Measurements from ENCODE around the gene SLC38A3.

The SLC38A3 gene

GRCh38 chr3:50169232-50169832 is 35.7 kb upstream of the SLC38A3 start:
- FAIRE-seq, result no peak

GRCh38 chr3:50169858-50170257 is 35.2 kb upstream of the SLC38A3 start:
- FAIRE-seq, result no peak

GRCh38 chr3:50170689-50171088 is 34.4 kb upstream of the SLC38A3 start:
- FAIRE-seq, result no peak

GRCh38 chr3:50171540-50172301 is 33.4 kb upstream of the SLC38A3 start:
- FAIRE-seq, result no peak

DNA sequence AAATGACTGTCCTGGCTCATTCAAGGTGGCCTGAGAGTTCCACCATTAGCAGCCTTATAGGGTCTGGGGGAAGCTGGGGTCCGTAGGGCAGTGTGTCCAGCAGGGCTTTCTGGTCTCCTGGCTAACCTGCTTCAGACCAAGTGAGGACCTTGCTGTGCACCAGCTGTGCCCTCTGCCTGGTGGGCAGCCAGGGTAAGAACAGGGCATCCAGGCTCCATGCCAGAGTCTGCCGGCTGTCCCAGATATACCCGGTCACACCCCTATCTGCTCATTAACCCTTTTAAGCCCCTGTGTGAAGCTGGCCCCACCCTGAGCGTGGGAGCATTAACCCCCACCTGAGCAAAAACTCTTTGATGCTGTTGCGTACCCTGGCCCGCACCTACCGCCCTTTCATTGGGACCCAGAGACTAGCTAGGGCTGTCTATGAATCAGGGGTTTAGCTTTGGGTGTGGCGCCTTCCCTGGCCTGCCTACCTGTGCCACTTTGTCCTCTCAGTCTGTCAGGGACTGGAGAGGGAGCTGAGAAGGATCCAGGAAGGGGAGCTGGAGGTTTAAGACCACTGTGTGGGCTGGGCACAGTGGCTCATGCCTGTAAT is 32.3 kb upstream of the SLC38A3 start:
- no peak for FAIRE-seq

DNA sequence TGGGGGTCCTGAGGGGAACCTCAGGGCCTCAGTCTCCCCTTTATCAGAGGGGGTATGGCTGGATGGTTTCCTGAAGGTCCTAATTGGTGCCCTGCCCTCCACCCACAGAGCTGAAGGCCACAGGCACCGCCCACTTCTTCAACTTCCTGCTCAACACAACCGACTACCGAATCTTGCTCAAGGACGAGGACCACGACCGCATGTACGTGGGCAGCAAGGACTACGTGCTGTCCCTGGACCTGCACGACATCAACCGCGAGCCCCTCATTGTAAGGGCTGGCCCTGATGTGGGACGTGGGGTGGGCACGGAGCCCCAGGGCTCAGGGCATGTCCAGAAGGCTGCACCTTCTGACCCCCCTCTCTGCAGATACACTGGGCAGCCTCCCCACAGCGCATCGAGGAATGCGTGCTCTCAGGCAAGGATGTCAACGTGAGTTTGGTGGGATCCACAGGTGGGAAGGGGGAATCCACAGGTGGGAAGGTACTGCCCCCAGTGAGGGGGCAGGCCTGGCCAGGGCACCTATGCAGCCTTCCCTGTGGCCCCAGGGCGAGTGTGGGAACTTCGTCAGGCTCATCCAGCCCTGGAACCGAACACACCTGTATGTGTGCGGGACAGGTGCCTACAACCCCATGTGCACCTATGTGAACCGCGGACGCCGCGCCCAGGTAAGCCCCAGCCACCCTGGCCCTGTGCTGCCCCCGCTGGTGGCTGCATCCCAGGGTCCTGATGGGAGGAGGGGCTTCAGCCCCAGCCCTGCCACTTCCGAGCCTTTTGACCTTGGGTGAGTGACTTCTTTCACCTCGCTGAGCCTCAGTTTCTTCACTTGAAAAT is 31.2 kb upstream of the SLC38A3 start:
- FAIRE-seq, result no peak

DNA sequence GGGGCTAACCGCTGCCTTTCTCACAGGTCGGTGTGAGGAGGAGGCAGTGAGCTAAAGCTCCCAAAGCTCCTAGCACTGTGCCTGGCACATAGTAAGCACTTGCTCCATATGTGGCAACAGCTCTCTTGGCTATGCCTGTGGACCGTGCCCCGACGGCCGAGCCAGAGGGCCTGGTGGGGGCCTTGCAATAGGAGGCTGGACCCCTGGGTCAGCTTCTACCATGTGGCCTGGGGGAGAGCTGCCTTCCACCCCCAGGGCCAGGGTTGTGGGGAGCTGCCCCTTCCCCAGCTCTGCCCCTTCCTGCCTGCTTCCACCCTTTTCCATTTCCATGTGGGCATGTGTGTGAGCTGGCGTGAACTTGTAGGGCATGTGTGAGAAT is 30.6 kb upstream of the SLC38A3 start:
- no peak for FAIRE-seq

- FAIRE-seq, result no peak
These were observed 30.0 kb upstream of the SLC38A3 start for GRCh38 chr3:50174947-50175524.

DNA sequence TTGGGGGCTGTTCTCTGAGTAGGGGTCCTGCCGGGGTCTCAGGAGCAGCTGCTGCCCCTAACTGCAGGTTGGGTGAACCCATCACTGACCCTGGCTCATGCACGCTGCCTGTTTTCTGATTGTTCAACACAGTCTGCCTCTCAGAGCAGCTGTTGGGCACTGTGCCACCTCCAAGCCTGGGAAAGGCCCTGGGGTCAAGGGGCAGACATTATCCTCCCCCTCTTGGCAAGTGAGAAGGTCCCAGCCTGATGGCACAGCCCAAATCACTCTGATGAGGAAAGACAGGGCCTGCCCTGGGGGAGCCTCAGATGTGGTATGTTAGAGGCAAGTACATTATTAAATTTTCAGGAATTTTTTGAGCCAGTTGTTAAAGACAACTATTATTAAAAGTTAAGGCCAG is 27.7 kb upstream of the SLC38A3 start:
- no peak for FAIRE-seq

GRCh38 chr3:50179710-50180109 is 25.4 kb upstream of the SLC38A3 start:
- FAIRE-seq, result no peak

DNA sequence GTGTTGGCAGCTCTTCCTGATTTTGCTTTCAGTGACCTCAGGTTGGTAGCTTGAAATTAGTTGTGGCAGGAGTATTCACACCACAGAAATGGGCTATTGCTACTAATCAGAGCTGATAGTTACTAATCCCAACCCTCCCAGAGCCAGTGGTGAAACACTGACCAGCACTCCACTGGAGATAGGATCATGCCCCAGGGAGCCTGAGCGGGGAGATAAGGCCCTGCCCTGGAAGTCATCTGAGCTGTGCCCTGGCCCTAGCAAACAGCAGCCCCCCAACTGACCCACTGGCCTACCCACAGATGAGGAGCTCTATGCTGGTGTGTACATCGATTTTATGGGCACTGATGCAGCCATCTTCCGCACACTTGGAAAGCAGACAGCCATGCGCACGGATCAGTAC is 23.1 kb upstream of the SLC38A3 start:
- FAIRE-seq, result no peak

DNA sequence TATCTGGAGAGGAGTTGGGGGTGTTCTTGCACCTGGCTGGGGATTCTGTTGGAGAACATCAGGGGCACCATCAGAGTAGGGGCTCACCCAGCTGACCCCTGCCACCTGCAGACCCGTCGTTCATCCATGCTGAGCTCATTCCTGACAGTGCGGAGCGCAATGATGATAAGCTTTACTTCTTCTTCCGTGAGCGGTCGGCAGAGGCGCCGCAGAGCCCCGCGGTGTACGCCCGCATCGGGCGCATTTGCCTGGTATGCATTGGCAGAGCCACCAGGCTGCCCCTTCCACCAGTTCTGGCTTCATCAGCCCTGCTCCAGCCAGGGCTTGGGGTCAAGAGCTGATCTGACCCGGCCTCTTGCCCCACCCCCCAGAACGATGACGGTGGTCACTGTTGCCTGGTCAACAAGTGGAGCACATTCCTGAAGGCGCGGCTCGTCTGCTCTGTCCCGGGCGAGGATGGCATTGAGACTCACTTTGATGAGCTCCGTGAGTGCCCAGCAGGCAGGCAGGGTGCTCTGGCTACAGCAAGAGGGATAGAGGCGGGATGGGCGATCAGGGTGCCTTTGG is 22.5 kb upstream of the SLC38A3 start:
- FAIRE-seq, result no peak

GRCh38 chr3:50183755-50184154 is 21.3 kb upstream of the SLC38A3 start:
- no peak for FAIRE-seq

DNA sequence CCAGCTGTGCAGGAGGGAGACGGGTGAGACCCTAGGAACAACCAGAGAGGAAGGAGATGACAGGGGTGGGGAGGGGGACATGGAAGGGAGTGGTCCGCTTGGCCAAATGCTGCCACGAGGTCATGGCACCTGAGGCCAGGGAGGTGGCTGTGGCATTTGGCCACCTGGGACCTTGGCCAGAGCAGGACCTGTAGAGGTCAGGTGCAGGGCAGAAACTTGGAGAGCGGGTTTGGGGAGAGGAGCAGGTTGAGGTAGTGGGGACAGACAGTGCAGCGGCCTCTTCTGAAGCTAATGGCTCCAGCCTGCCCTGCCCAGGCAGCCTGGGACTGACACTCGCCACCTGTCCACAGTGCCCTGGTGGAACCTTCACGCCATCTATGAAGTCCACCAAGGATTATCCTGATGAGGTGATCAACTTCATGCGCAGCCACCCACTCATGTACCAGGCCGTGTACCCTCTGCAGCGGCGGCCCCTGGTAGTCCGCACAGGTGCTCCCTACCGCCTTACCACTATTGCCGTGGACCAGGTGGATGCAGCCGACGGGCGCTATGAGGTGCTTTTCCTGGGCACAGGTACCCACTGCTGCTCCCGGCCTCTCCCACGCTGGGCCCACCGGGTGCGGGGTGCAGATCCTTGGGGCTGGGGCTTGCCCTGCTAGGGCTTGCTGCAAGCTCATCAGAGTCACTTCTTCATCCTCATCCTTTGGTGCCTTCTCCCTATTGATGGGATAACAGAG is 20.7 kb upstream of the SLC38A3 start:
- FAIRE-seq, result no peak

GRCh38 chr3:50185230-50185629 is 19.8 kb upstream of the SLC38A3 start:
- no peak for FAIRE-seq

DNA sequence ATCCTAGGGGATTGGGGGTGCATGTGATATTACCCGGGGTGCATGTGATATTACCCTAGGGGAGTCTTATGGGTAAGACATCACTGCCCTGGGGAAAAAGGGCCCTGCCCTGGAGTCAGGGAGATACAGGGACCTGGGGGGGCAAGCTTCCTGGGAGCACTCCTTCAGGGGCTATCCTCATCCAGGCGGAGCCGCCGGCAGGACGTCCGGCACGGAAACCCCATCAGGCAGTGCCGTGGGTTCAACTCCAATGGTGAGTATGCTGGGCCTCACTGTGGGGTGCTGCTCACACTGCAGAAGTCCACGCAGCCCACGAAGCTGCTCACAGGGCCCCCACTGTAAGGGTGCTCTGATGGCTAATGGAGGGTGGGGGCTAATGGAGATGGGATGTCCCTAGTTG is 19.0 kb upstream of the SLC38A3 start:
- no peak for FAIRE-seq

DNA sequence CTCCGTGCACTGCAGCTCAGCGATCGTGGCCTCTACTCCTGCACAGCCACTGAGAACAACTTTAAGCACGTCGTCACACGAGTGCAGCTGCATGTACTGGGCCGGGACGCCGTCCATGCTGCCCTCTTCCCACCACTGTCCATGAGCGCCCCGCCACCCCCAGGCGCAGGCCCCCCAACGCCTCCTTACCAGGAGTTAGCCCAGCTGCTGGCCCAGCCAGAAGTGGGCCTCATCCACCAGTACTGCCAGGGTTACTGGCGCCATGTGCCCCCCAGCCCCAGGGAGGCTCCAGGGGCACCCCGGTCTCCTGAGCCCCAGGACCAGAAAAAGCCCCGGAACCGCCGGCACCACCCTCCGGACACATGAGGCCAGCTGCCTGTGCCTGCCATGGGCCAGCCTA is 17.3 kb upstream of the SLC38A3 start:
- FAIRE-seq, result no peak

DNA sequence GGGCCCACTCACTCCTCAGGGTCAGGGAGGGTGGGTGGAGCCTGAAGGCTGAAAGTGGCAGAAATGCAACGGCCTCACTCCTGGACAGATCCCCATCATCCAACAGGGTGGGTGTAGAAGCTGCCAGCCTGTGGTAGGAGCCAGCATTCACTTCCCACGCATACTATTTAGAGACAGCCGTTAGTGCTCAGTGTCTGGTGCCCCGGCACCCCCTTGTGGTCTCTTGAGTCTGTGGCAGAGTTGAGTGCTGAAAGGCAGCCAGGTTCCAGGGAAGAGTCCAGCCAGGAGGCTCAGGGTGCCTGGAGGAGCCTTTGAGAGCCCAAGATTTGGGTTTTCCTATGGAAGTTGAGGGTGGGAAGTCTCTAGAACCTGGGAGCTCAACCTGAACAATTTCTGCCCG is 15.8 kb upstream of the SLC38A3 start:
- no peak for FAIRE-seq

DNA sequence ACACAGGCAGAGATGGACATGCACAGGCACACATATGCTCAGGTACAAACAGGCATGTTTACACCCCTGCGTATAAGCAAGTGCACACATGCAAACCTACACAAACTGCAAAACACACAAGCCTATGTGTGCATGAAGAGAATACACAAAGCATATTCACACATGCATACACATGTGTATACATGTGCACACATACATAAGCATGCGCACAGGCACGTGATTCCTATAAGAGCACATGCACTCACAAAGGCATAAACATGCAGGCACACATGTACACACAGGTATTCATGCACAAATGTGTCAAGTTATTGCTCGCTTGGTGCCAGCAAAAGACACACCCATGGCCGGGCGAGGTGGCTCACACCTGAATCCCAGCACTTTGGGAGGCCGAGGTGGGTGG is 15.1 kb upstream of the SLC38A3 start:
- no peak for FAIRE-seq

DNA sequence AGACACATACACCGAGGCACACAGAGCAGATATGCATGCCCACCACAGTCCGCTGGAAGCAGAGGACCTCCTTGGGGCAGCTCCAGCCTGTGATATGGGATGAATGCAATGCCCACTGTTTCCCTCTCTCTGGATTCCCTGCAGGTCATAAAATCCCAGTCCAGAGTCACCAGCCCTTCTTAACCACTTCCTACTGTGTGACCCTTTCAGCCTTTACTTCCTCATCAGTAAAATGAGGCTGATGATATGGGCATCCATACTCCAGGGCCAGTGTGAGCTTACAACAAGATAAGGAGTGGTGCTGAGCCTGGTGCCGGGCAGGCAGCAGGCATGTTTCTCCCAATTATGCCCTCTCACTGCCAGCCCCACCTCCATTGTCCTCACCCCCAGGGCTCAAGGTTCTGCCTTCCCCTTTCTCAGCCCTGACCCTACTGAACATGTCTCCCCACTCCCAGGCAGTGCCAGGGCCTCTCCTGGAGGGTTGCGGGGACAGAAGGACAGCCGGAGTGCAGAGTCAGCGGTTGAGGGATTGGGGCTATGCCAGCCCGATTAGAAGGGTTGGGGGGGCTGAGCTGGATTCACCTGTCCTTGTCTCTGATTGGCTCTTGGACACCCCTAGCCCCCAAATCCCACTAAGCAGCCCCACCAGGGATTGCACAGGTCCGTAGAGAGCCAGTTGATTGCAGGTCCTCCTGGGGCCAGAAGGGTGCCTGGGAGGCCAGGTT is 14.0 kb upstream of the SLC38A3 start, which contains the start of gene GNAT1:
Gene GNAT1 (plus strand): TSS at position 675 of the 725 bp plus-strand sequence. CDS start 116 bp downstream, outside the sequence.
- FAIRE-seq, result no peak

- FAIRE-seq, result no peak
These were observed 12.9 kb upstream of the SLC38A3 start for GRCh38 chr3:50192124-50192523.
